Measurements from ENCODE around the gene CHST14. TPM values are rescaled to one million over a fixed set of nuclear protein-coding genes. Genes with fewer than 3 reads are reported as not detected.

CHST14 gene
- total RNA-seq, 1 donor from 2014 or later, result 6.8 TPM

GRCh38 chr15:40486066-40486770 lies 15.4 kb downstream of the CHST14 start:
- H3K9ac ChIP-seq (ENCODE audit: low read depth in 1 of 3, low read length in 3 of 3), result no peak overlapping the region
- no peaks in the 10 kb centered on the region for H3K4me1 ChIP-seq (ENCODE audit: control insufficient read depth in 3 of 3, insufficient read depth in 3 of 3, low read length in 3 of 3)
- H3K4me3 ChIP-seq (ENCODE audit: low read length in 3 of 3), result no peak overlapping the region
- no peaks in the 10 kb centered on the region for H3K36me3 ChIP-seq (ENCODE audit: control insufficient read depth in 3 of 3, insufficient read depth in 3 of 3, low read length in 3 of 3)
- no peaks in the 10 kb centered on the region for H3K9me3 ChIP-seq (ENCODE audit: control insufficient read depth in 3 of 3, low read length in 3 of 3)
- H3K27me3 ChIP-seq (ENCODE audit: control insufficient read depth in 3 of 3, insufficient read depth in 3 of 3, low read length in 3 of 3), result no peaks in the 10 kb centered on the region
- H3K27ac ChIP-seq (ENCODE audit: low read depth, low read length), result no peak overlapping the region

DNA sequence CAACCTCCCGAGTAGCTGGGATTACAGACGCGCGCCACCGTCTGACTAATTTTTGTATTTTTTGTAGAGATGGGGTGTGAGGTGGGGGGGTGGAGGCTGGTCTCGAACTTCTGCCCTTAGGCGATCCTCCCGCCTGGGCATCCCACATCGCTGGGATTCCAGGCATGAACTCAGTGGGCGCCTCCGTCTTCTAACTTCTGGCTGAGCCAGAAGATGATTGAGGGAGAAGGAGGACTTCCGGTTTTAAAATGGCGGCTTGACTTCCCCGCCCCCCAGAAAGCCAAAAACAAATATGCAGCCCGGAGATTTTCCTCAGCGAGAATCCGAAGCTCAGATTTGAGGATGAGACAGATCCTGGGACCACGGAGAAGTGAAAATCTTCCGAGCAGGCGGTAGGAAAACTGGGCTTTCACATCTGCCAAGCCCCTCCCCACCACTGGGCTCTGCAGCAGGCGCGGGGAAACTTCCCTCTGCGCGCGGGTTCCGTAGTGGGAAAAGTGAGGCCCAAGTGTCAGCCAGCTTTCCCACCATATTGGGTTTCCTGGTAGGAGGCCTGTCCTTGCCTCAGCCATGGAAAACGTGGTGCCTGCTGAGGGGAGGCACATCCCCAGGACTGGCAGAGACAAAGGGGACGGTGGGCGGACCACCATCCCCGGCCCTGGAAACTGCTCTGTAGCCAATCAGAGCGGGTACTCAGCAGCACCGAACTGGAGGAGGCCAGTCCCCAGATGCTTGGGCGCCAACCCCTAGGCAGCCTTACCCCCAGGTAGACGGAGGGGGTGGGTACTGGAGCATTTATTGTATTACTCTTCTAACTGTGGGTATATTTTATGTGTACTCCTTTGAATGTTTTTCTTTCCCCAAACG lies 17.3 kb downstream of the CHST14 start:
- Histone ChIP-seq H3K27me3 (ENCODE audit: control insufficient read depth in 3 of 3, insufficient read depth in 3 of 3, low read length in 3 of 3) (no peaks in the 10 kb centered on the region), H3K9ac (ENCODE audit: low read depth in 1 of 3, low read length in 3 of 3) (no peak overlapping the region), H3K4me1 (ENCODE audit: control insufficient read depth in 3 of 3, insufficient read depth in 3 of 3, low read length in 3 of 3) (no peaks in the 10 kb centered on the region), H3K9me3 (ENCODE audit: control insufficient read depth in 3 of 3, low read length in 3 of 3) (no peaks in the 10 kb centered on the region), H3K4me3 (ENCODE audit: low read length in 3 of 3) (no peak overlapping the region), H3K36me3 (ENCODE audit: control insufficient read depth in 3 of 3, insufficient read depth in 3 of 3, low read length in 3 of 3) (no peaks in the 10 kb centered on the region), H3K27ac (ENCODE audit: low read depth, low read length) (no peak overlapping the region)

DNA sequence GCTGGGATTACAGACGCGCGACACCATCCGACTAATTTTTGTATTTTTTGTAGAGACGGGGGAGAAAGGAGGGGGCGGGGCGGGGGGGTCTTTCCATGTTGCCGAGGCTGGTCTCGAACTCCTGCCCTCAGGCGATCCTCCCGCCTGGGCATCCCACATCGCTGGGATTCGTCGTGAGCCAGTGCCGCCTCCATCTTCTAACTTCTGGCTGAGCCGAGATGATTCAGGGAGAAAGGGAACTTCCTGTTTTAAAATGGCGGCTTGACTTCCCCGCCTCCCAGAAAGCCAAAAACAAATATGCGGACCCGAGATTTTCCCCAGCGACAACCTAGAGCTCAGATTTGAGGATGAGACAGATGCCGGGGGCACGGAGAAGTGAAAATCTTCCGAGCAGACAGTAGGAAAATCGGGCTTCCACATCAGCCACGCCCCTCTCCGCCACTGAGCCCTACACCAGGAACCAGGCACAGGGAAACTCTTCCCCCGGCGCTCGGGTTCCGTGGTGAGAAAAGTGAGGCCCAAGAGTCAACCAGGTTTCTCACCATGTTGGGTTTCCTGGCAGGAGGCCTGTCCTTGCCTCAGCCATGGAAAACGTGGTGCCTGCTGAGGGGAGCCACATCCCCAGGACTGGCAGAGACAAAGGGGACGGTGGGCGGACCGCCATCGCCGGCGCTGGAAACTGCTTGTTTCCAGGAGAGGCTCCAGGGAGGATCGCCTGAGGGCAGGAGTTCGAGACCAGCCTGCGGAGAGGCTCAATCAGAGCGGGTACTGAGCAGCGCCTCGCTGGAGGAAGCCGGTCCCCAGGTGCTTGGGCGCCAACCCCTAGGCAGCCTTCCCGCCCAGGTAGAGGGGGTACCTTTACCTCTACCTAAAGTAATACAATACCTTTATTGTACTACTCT lies 18.7 kb downstream of the CHST14 start:
- no peak overlapping the region for H3K4me3 ChIP-seq (ENCODE audit: low read length in 3 of 3)
- H3K9ac ChIP-seq (ENCODE audit: low read depth in 1 of 3, low read length in 3 of 3), result no peak overlapping the region
- no peaks in the 10 kb centered on the region for H3K36me3 ChIP-seq (ENCODE audit: control insufficient read depth in 3 of 3, insufficient read depth in 3 of 3, low read length in 3 of 3)
- no peaks in the 10 kb centered on the region for H3K4me1 ChIP-seq (ENCODE audit: control insufficient read depth in 3 of 3, insufficient read depth in 3 of 3, low read length in 3 of 3)
- no peak overlapping the region for H3K27ac ChIP-seq (ENCODE audit: low read depth, low read length)
- H3K9me3 ChIP-seq (ENCODE audit: control insufficient read depth in 3 of 3, low read length in 3 of 3), result no peaks in the 10 kb centered on the region
- peaks cover 0 to 3% (median 3%) of the 10 kb centered on the region in 3 donors for H3K27me3 ChIP-seq (ENCODE audit: control insufficient read depth in 3 of 3, insufficient read depth in 3 of 3, low read length in 3 of 3)

DNA sequence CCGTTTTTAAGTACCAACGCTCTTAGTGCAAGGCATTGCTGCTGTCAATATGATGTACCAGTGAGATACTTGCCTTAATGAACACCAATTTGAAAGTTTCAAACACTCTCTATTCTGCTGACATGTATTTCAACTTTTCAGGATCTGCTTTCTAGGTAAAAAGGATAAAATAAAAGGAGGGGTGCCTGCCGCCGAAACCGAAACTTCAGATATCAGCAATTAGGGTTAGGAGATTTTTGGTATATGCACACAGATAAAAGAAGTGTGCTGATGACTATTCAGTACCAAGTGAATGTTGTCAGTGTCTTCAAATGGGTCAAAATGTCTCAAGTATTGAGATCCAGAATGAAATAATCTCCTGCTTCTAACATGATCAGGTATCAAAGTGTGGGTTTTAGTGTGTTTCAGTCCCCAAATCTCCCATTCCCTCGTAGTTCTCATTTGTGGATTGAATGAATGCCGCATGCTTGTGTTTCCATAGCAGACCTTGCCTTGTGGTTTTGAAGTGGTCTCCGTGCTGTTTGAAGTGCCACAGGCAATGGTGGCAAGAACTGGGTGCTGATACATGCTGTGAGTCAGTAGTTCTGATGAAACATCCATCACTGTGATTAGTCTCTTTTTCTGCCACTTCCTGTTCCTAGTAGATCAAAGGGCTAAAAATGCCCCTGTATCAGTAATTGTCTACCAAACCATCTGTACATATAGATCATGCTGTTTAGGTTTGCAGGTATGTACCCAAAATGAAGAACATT lies 22.5 kb downstream of the CHST14 start:
- Histone ChIP-seq H3K9ac (ENCODE audit: low read depth in 1 of 3, low read length in 3 of 3) (no peak overlapping the region), H3K27ac (ENCODE audit: low read depth, low read length) (no peak overlapping the region), H3K4me1 (ENCODE audit: control insufficient read depth in 3 of 3, insufficient read depth in 3 of 3, low read length in 3 of 3) (peaks cover 0 to 3% (median 0%) of the 10 kb centered on the region in 3 donors), H3K9me3 (ENCODE audit: control insufficient read depth in 3 of 3, low read length in 3 of 3) (no peaks in the 10 kb centered on the region), H3K27me3 (ENCODE audit: control insufficient read depth in 3 of 3, insufficient read depth in 3 of 3, low read length in 3 of 3) (peaks cover 0 to 4% (median 3%) of the 10 kb centered on the region in 3 donors), H3K4me3 (ENCODE audit: low read length in 3 of 3) (no peak overlapping the region), H3K36me3 (ENCODE audit: control insufficient read depth in 3 of 3, insufficient read depth in 3 of 3, low read length in 3 of 3) (no peaks in the 10 kb centered on the region)

- Histone ChIP-seq H3K9ac (ENCODE audit: low read depth in 1 of 3, low read length in 3 of 3) (no peak overlapping the region), H3K36me3 (ENCODE audit: control insufficient read depth in 3 of 3, insufficient read depth in 3 of 3, low read length in 3 of 3) (no peaks in the 10 kb centered on the region), H3K4me3 (ENCODE audit: low read length in 3 of 3) (no peak overlapping the region), H3K4me1 (ENCODE audit: control insufficient read depth in 3 of 3, insufficient read depth in 3 of 3, low read length in 3 of 3) (peaks cover 0 to 3% (median 0%) of the 10 kb centered on the region in 3 donors), H3K27me3 (ENCODE audit: control insufficient read depth in 3 of 3, insufficient read depth in 3 of 3, low read length in 3 of 3) (peaks cover 0 to 4% (median 3%) of the 10 kb centered on the region in 3 donors), H3K9me3 (ENCODE audit: control insufficient read depth in 3 of 3, low read length in 3 of 3) (no peaks in the 10 kb centered on the region), H3K27ac (ENCODE audit: low read depth, low read length) (no peak overlapping the region)
Measured at GRCh38 chr15:40495516-40495915, 24.7 kb downstream of the CHST14 start.

GRCh38 chr15:40498418-40498817 lies 27.6 kb downstream of the CHST14 start:
- no peaks in the 10 kb centered on the region for H3K9me3 ChIP-seq (ENCODE audit: control insufficient read depth in 3 of 3, low read length in 3 of 3)
- no peaks in the 10 kb centered on the region for H3K36me3 ChIP-seq (ENCODE audit: control insufficient read depth in 3 of 3, insufficient read depth in 3 of 3, low read length in 3 of 3)
- peaks cover 0 to 4% (median 2%) of the 10 kb centered on the region in 3 donors for H3K27me3 ChIP-seq (ENCODE audit: control insufficient read depth in 3 of 3, insufficient read depth in 3 of 3, low read length in 3 of 3)
- H3K27ac ChIP-seq (ENCODE audit: low read depth, low read length), result no peak overlapping the region
- no peak overlapping the region for H3K4me3 ChIP-seq (ENCODE audit: low read length in 3 of 3)
- H3K9ac ChIP-seq (ENCODE audit: low read depth in 1 of 3, low read length in 3 of 3), result no peak overlapping the region
- H3K4me1 ChIP-seq (ENCODE audit: control insufficient read depth in 3 of 3, insufficient read depth in 3 of 3, low read length in 3 of 3), result peaks cover 0 to 3% (median 0%) of the 10 kb centered on the region in 3 donors

DNA sequence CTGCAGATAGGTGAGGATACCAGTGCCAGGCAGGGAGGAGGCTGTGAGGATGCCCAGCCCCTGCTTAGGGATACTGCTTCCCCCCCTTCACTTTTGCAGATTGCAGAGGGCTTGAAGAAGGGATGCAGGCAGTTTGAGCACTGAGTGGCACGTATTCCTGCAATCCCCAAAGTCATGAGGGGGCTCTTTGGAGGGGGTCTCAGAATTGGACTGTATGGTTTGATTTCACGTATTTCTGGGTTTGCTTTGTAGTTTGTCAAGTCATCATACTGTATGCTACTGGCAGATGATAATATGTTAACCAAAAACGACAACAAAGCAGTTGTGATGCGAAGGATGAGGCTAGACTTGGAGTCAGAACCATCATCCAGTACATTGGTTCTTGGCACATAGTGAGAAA lies 28.1 kb downstream of the CHST14 start:
- Histone ChIP-seq H3K36me3 (ENCODE audit: control insufficient read depth in 3 of 3, insufficient read depth in 3 of 3, low read length in 3 of 3) (no peaks in the 10 kb centered on the region), H3K9me3 (ENCODE audit: control insufficient read depth in 3 of 3, low read length in 3 of 3) (no peaks in the 10 kb centered on the region), H3K27me3 (ENCODE audit: control insufficient read depth in 3 of 3, insufficient read depth in 3 of 3, low read length in 3 of 3) (peaks cover 0 to 7% (median 0%) of the 10 kb centered on the region in 3 donors), H3K9ac (ENCODE audit: low read depth in 1 of 3, low read length in 3 of 3) (no peak overlapping the region), H3K4me1 (ENCODE audit: control insufficient read depth in 3 of 3, insufficient read depth in 3 of 3, low read length in 3 of 3) (peaks cover 0 to 3% (median 0%) of the 10 kb centered on the region in 3 donors), H3K4me3 (ENCODE audit: low read length in 3 of 3) (no peak overlapping the region), H3K27ac (ENCODE audit: low read depth, low read length) (no peak overlapping the region)

- H3K27me3 ChIP-seq (ENCODE audit: control insufficient read depth in 3 of 3, insufficient read depth in 3 of 3, low read length in 3 of 3), result peaks cover 0 to 3% (median 0%) of the 10 kb centered on the region in 3 donors
- H3K27ac ChIP-seq (ENCODE audit: low read depth, low read length), result no peak overlapping the region
- no peaks in the 10 kb centered on the region for H3K9me3 ChIP-seq (ENCODE audit: control insufficient read depth in 3 of 3, low read length in 3 of 3)
- H3K4me1 ChIP-seq (ENCODE audit: control insufficient read depth in 3 of 3, insufficient read depth in 3 of 3, low read length in 3 of 3), result peaks cover 0 to 3% (median 0%) of the 10 kb centered on the region in 3 donors
- no peaks in the 10 kb centered on the region for H3K36me3 ChIP-seq (ENCODE audit: control insufficient read depth in 3 of 3, insufficient read depth in 3 of 3, low read length in 3 of 3)
- H3K9ac ChIP-seq (ENCODE audit: low read depth in 1 of 3, low read length in 3 of 3), result no peak overlapping the region
- H3K4me3 ChIP-seq (ENCODE audit: low read length in 3 of 3), result no peak overlapping the region
Measured at GRCh38 chr15:40499931-40500330, 29.1 kb downstream of the CHST14 start.

All from skeletal muscle tissue (tissue), 4 donors.